RKO (cell line): Measurements from ENCODE around the gene MYO16.
A peak's percentile ranks its signal among the peaks of the same experiment; 100 is the strongest.
"Not testable (repeated sequence)": the region's sequence is repeated elsewhere in the genome, so short reads cannot be mapped to it uniquely, and the experiment has no call there.

Source experiments
- DNase-seq: peaks from one replicate; pipeline ENCODE4 v3.0.0-alpha.2; 2016; ENCODE audit warnings: low spot score

The MYO16 gene

GRCh38 chr13:109072505-109072904 is 443.1 kb downstream of the MYO16 start:
- DNase-seq: no peak

DNA sequence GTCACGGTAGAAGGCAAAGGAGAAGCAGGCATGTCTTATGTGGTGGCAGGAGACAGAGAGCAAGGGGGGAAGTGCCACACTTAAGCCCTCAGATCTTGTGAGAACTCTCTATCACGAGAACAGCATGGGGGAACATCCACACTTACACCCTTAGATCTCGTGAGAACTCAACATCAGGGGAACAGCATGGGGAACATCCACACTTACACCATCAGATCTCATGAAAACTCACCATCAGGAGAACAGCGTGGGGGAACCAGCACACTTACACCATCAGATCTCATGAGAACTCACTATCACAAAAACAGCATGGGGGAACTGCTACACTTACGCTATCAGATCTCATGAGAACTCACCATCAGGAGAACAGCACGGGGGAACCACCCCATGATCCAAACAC is 445.0 kb downstream of the MYO16 start:
- DNase-seq: no peak

- DNase-seq: no peak
These were observed 445.4 kb downstream of the MYO16 start for GRCh38 chr13:109074853-109075252.

DNA sequence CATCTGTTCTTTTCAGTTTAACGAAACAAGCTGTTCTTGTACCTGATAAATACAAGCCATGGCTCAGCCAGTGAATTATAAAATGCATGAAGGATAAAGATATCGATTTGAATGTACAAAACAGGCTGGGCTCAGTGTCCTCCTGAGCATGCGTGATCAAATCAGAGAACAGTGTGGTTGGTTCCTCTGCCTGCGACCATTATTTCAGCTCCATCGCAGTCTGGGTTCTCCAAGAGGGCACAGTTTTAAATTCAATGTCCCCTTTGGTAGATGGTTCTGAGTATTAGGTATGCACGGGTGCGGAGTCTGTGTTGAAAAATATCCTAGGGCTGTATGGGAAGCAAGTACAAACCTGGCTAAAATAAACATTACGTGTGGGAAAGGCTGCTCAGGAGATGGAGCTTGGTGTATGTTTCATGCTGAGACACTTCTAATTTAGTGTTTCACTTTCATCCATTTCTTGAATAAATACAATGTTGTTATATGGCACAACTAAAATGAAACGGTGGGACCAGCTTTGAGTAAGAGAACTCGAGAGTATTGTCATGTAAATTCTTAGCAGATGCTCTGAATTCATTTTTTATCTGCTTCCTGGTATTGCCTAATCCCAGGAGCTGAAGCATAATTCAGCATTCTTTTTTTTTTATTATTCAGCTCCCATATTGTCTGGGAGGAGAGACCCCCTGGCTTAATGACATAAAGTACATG is 458.7 kb downstream of the MYO16 start:
- no peak for DNase-seq

DNA sequence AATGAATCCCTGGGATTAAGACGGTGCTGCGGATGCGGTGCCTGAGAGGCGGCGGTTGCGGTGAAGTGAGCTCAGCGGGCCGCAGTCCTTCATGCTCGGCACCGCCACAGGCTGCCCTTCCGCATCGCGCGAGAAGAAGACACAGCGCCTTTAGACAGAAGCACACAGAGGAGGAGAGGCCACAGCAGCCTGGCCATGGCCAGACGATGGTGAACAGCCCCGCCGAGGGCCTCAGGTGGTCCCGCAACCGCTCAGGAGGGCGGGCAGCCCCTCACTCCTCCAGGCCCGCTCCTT is 459.2 kb downstream of the MYO16 start:
- DNase-seq: no peak

- no peak for DNase-seq
These were observed 461.4 kb downstream of the MYO16 start for GRCh38 chr13:109090796-109091195.

GRCh38 chr13:109091249-109091648 is 461.8 kb downstream of the MYO16 start:
- DNase-seq: no peak

- DNase-seq: not testable (repeated sequence)
These were observed 462.8 kb downstream of the MYO16 start for GRCh38 chr13:109092186-109092585.

DNA sequence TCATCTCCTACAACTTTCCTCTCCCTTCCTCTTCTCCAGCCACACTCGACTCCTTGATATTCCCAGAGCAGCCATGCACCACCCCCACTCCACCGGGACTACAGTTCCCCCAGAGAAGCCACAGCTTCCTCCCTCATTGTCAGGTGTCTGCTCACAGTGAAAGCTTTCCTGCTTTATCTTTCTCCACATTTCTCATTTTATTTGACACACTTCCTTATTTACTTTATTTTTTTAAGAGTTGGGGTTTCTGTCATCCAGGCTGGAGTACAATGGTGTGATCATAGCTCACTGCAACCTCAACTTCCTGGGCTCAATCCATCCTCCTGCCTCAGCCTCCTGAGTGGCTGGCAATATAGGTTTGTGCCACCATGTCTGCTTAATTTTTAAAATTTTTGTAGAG is 464.6 kb downstream of the MYO16 start:
- no peak for DNase-seq

- DNase-seq: no peak
These were observed 465.7 kb downstream of the MYO16 start for GRCh38 chr13:109095126-109095525.

- no peak for DNase-seq
These were observed 466.7 kb downstream of the MYO16 start for GRCh38 chr13:109096101-109096500.

DNA sequence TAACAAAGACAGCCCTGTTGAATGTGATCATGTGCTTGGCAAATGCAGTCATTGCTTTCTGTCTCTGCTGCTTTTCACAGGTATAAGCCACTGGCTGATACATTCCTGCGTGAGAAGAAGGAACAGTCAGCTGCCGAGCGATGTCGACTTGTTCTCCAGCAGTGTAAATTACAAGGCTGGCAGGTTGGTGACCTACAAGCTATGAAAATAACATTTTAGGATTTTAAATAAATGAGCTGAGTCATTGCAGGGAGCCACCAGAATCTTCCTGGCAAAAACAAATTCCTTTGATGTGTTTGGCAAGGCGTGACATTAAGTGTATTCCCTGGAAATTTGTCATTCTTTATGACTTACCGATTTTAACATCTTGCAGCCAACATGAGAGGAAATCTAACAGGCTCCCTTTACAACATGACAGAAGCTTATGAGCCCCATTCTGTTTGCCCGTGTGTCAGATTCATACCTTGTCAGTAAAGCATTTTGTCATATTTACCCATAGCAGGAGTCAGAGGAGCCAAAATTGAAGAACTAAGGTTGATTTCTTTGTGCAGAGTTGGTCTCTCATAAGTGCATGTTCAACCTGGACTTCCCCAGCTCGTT is 471.4 kb downstream of the MYO16 start:
- DNase-seq: no peak

- DNase-seq: peak; percentile 2
These were observed 472.2 kb downstream of the MYO16 start for GRCh38 chr13:109101550-109102144.

DNA sequence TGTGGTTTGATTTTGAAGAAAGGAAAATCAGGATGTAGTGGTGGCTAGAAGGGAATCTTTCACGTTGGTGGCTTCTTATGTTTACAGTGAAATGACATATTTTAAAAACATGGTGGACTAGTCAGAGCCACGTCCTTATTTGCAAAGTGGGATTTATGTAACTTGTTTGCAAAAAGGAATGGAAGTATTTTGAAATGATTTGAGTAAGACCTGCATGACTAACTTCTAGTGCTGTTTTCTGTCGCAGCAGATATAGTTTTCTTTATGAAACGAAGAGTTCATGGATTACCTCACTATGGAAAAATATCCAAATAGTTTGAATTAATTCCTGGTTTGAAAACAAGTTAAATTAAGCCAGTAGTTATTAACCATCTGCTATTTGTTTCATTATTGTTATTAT is 476.5 kb downstream of the MYO16 start:
- DNase-seq: no peak

DNA sequence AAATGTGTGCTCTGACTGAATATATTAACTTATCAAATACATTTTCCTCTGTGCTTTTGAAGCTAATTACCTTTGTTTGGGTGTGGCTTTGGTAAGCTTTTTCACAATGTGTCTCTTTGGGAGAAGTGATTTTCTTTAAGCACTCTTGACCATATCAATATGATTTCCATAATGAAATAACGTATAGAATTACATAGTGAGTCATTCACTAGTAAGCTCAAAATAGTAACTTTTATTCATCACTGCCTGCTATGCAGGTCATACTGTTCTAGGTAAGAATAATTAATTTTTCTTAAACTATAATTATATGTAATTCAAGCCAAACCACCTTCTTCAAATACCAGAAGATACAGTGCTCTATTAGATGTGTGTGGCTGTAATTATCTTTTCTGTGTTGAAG is 480.7 kb downstream of the MYO16 start:
- no peak for DNase-seq

DNA sequence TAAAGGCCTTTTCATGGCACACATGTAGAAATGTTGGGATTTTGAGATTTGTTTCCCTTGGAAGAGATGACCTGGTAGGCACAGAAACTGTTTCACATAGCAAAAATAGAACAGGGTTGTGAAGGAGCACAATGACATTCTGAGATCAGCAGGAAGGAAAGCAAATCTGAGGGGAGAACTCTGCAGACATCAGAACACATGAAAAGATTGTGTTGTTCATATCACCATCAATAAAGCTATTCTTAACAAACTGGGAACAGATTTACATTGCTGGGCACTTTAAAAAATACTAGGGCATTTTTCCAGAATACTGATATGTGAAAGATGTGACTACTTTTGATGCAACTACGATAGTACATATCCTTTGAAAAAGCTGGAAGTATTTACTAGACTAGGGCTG is 481.7 kb downstream of the MYO16 start:
- DNase-seq: no peak

DNA sequence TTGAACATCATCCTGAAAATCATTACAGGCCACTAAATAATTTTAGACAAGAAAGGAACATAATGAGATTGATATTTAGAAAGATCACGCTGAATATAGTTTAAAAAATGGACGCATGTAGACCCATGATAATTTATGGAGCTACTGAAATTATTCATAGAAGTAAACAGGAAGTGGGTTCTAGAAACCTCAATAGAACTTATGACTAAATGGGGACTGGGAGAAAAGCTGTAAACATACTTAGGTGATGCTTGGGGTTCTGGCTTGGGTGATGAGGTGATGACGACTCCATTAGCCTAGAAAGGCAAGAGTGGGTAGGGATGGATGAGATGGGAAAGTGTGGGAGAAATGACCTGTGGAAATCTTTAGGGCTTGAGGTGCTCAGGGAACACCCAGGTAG is 484.0 kb downstream of the MYO16 start:
- DNase-seq: no peak

- no peak for DNase-seq
These were observed 484.8 kb downstream of the MYO16 start for GRCh38 chr13:109114162-109114561.

- no peak for DNase-seq
These were observed 485.6 kb downstream of the MYO16 start for GRCh38 chr13:109114991-109115390.

- no peak for DNase-seq
These were observed 489.1 kb downstream of the MYO16 start for GRCh38 chr13:109118521-109118920.

DNA sequence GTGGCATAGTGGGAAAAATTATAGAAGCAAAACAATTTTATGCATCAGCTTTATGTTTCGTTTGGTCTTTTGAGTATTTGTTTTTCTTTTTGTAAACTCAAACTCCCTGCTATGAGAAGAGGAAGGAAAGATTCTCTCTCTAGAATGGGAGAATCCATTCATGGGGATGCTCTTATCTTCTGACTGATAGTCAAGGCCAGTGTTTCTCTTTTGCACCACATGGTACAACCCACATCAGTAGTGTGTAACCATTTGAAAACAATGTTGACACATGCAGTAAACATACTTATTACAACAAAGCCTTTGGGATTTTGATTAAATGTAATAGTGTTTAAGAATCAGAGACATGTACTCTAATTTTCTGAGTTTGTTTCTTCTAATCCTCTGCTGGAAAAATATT is 490.5 kb downstream of the MYO16 start:
- no peak for DNase-seq

DNA sequence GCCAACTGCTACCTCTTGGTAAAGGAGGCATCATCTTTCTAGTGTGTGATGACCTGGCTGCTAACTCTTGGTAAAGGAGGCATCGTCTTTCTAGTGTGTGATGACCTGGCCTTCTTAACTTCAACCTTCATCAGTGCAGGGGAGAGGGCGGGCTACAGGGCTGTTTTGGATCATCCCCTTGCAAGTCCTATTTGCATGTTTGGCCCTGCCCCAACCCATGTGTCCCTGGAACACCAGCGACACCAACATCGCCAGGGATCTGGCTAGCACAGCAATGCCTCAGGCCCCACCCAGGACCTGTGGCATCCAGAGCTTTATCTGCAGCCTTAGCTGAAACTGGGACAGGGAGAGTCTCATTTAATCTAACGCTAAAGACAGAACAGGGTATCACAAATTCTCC is 492.4 kb downstream of the MYO16 start:
- DNase-seq: no peak

GRCh38 chr13:109123971-109124370 is 494.6 kb downstream of the MYO16 start:
- DNase-seq: no peak

- DNase-seq: no peak
These were observed 496.8 kb downstream of the MYO16 start for GRCh38 chr13:109126178-109126577.
